ENCODE data around the gene GBP6.
A peak's percentile ranks its signal among the peaks of the same experiment; 100 is the strongest.
"Not testable (repeated sequence)": the region's sequence is repeated elsewhere in the genome, so short reads cannot be mapped to it uniquely, and the experiment has no call there.

GBP6 gene

DNA sequence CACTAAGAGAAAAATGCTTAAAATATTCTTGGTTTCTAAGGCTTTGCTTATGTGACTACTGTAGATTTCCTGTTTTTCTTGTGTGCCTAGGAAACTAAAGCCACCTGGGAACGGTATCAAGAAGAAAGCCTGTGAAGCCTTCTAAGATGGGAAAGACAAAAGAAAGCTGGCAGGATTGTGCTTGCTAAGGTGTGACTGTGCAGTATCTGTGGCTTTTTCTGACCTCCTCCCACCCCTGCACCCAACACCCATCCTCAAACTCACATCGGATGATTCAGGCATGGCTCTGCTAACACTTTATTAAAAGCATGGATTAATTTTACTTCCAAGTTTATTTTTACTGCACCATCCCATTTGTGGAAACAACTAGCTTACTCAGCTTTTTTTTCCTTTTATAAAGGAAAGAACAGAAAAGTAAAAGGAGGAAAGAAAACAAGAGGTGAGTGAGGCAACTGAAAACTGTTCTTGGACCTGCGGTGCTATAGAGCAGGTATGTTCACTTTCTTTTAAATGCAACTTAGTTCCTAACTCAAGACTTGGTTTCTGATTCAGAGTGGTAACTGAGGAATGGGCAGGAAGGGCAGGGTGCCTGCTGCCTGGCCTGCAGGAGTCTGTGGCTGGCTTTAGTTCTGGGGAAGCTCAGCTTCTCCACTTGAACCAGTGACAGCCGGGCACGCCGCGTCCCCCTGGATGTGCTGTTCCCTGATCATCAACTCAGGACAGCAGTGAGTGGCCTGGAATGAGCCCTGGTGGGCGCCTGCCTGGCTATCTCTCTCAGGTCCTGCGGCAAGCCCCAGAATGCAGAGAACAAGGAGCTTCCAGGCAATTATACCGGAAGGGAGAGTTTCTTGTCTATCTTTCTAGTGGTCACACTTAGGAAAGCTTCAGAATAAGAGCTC, at the start of gene GBP6:
GBP6 (plus strand) TSS at position 422 of the 899 bp plus-strand sequence. CDS start 4,493 bp downstream, outside the sequence.
- peak; percentile 25 for DNase-seq

- DNase-seq, result no peak
Measured at GRCh38 chr1:89322402-89322801, 41.5 kb upstream of the GBP6 start.

DNA sequence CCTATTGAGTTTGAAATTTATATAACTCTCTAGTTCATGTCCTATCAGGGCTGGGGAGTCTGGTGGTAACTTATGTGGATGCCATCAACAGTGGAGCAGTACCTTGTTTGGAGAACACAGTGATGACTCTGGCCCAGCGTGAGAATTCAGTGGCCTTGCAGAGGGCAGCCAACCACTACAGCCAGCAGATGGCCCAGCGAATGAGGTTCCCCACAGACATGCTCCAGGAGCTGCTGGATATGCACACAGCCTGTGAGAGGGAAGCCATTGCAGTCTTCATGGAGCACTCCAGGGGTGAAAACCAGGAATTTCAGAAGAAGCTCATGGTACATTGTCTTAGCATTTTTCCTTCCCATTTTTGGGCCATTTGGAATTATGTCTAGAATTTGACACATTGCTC, 32.0 kb upstream of the GBP6 start:
- no peak for DNase-seq

DNA sequence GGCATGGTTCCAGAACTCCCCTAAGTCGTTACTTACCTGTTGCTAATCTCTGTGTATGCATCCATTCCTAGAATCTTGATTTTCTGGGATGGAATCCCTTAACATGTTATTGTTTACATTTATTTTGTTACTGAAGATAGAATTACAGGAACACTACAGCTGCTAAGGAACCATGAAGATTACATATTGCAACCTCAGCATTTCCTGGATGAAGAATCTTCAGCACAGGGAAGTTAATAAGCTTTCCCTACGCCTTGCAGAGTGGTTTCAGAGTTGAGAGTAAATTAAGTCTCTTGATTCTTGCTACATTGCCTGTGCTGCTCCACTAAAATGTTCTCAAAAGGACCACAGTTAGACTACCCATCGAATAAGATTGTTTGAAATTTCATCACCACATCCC, 31.4 kb upstream of the GBP6 start:
- DNase-seq, result no peak

DNA sequence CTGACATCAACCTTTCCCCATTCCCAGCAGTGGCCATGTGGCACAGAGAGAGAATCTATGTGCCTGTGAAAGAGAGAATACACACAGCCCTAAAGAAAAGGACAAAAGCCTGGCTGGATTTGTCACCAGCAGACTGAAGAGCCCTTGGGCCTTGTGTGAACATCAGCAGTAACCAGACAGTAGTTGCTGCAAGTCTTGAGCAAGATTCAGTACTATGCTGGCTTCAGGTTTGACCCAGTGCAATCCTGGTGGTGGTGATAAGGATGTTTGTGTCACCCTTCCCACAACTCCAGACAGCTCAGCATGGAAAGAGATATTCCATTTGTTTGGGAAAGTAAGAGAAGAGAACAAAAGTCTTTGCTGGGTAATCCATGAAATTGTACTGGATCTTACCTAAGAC, 28.4 kb upstream of the GBP6 start:
- DNase-seq, result no peak

DNA sequence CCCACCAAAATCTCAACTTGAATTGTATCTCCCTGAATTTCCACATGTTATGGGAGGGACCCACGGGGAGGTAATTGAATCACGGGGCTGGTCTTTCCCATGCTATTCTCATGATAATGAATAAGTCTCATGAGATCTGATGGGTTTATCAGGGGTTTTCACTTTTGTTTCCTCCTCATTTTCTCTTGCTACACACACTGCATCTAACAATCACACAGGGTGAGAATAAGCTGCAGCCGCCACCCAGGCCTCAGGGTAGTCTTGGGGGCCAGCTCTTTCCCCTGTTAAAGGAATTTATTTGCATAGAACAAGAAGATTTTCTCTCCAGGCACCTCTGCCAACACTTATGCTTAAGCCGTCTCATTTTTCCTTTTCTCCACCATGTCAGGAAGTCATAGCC, 26.0 kb upstream of the GBP6 start:
- no peak for DNase-seq

- no peak for DNase-seq
Measured at GRCh38 chr1:89339039-89339438, 24.8 kb upstream of the GBP6 start.

- DNase-seq, result not testable (repeated sequence)
Measured at GRCh38 chr1:89345479-89345878, 18.4 kb upstream of the GBP6 start.

- no peak for DNase-seq
Measured at GRCh38 chr1:89347296-89347695, 16.6 kb upstream of the GBP6 start.

- DNase-seq, result no peak
Measured at GRCh38 chr1:89350298-89350697, 13.6 kb upstream of the GBP6 start.

DNA sequence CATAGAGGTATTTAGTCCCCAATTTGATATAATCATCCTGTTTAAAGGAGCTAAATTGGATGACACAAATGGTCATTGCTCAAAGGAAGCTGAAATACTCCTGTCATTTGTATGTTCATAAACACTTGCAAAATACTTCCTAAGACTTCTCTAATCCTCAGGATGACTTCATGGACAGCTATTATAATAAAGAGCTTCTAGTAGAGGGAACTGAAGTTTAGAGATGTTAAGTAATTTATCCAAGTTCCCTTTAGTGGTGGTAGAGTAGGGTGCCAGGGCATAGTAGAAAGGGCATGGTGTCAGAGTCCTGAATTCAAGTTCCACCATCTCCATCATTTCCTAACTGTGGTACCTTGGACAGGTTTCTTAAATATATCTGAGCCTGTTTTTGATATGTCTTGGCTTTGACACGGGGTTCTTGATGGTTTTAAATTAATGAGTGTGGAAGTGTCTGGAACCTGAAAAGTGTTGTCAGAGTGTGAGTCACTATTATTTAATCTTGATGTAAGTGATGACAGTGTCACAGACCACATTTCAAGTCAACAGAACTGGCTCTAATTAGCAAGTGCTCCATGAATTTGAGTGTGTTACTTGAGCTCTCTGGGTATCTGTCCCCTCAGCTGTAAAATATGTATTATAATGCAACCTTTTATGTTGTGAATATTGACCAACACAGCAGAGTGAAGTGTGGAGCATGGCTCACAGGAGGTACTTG, 12.1 kb upstream of the GBP6 start:
- no peak for DNase-seq

DNA sequence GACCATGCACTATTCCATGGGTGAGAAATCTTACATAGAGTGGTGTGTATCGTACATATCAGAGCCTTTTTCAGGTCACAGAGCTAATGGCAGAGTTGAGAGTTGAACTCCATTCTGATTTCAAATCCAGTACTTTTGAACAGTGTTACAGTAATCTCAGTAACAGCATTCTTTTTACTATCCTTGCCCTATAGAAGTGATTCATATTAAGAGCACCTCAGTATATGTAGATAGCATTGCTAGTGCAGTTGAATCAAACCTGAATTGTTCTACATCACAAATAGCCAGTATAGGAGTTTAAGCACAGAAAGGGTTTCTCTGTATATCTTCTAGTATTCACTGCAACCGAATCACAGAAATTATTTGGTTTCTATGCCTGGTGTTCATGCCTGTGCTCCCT, 11.4 kb upstream of the GBP6 start:
- DNase-seq, result no peak

GRCh38 chr1:89354205-89354604, 9.7 kb upstream of the GBP6 start:
- no peak for DNase-seq

GRCh38 chr1:89355056-89355455, 8.8 kb upstream of the GBP6 start:
- DNase-seq, result no peak

GRCh38 chr1:89356658-89357400, 7.0 kb upstream of the GBP6 start:
- DNase-seq, result no peak

- DNase-seq, result peak; percentile 83
Measured at GRCh38 chr1:89358287-89358893, 5.5 kb upstream of the GBP6 start.

GRCh38 chr1:89360716-89361115, 3.1 kb upstream of the GBP6 start:
- no peak for DNase-seq

DNA sequence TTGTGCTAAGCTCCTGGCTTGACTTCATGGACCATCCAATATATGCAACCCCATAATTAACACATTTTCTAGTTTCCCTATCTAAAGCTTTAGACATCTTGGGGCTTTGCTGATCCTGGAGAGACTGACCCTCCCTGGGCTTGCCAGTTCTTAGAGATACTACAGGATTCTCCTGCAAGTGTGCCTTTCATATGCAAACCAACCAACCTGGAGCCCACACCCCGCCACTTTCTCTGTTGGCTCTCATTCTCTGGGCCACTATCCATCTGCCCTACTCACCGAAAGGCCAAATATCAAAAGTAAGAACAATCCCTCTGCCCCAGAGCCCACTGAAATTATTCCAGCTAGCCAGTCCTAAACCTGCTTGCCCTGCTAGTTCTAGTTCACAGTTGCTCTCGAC, 2.2 kb upstream of the GBP6 start:
- no peak for DNase-seq

DNA sequence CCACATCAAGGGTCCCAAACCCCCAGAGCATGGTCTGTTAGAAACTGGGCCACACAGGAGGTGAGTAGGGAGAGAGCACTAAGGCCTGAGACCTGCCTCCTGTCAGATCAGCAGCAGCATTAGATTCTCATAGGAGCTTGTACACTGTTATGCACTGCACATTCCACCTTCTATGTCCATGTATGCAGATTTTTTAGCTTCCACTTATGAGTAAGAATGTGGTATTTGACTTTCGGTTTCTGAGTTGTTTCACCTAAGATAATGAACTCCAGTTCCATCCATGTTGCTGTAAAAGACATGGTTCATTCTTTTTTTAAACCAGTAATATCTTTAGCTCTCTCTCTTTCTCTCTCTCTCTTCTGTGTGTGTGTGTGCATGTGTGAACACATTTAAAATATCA, 663 bp upstream of the GBP6 start:
- peak; percentile 66 for DNase-seq

DNA sequence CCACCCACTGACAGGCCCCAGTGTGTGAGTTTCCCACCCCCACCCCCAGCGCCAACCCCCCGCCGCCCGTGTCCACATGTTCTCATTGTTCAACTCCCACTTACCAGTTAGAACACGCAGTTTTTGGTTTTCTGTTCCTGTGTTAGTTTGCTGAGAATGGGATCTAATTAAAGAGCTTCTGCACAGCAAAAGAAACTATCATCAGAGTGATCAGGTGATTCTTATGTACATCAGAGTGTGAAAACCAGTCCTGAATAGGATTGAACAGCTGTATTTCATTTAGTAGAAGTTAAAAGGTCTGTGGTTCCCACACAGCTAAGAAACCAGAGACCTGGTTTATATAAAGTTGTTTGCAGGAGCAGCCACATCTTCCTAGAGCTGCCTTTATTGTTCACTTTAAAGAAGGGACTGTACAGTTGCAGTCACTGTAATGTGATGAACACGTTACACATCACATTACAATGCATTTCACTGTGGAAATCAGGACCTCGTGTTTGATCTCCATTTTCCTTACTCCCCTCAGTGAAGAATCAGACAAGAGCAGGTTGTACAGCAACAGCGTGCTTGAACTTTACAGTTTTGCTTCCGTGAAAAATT, 1.2 kb downstream of the GBP6 start:
- DNase-seq, result no peak

DNA sequence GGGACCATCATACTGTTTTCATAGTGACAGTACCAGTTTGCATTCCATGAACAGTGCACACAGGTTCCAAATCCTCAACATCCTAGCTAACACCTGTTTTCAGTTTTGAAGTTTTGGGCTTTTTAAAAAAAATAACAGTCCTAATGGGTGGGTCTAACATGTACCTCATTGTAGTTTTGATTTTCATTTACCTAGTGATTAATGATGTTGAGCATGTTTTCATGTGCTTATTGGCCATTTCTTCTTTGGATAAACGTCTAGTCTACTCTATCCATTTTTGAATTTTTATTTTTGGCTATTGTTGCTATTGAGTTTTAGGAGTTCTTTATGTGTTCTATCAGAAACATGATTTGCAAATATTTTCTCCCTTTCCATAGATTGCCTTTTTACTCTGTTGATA, 3.4 kb downstream of the GBP6 start:
- DNase-seq, result no peak

DNA sequence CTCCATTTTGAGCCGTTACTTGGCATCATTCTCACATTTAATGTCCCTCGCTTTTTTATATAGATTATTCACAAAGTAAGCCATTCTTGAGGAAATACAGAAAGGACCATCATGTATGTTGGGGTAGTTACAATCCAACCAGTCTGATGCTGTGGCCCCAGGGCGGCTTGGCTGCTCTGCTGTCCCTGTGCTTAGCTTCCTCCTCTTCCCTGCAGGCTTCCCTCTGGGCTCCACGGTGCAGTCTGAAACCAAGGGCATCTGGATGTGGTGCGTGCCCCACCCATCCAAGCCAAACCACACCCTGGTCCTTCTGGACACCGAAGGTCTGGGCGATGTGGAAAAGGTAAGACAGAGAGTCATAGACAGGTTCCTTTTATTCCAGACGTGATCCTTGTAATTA, 5.5 kb downstream of the GBP6 start:
- DNase-seq, result no peak

DNA sequence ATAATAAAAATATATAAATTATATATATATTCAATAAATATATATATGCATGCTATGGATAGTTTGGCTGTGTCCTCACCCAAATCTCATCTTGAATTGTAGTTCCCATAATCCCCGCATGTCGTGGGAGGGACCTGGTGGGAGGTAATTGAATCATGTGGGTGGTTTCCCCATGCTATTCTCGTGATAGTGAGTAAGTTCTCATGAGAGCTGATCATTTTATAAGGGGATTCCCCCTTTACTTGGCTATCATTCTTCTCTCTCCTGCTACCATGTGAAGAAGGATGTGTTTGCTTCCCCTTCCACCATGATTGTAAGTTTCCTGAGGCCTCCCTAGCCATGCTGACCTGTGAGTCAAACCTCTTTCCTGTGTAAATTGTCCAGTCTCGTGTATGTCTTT, 10.0 kb downstream of the GBP6 start:
- DNase-seq, result not testable (repeated sequence)

Measured in activated CD4-positive, alpha-beta T cell treated with anti-CD3 and anti-CD28 coated beads, Interleukin-2, Interleukin-6, amounts not matched to agents 100 ng/mL and 50 ng/mL, durations not matched to agents 16 hours and 8 hours (primary cell).